Right lobe of liver (tissue), 4 donors: Measurements from ENCODE around the gene EPYC.

ENCODE experiments used
- CTCF ChIP-seq, 4 donors: fragments of 200-600 bp in 3 of 4; fragments of 450-650 bp in 1 of 4; IDR thresholded peaks; one replicate each; pipeline versions ENCODE4 v1.5.1 to v1.8.0; 2016 to 2022; ENCODE audit warnings: antibody characterized with exemption in 4 of 4, mild to moderate bottlenecking in 2 of 4
- POLR2A ChIP-seq: fragments of 450-650 bp; IDR thresholded peaks from one replicate; pipeline ENCODE4 v1.6.1; 2017; ENCODE audit warnings: antibody characterized with exemption, mild to moderate bottlenecking
- donor health status: DM: no; HTN: no; CAD: no.
- donor health status: DM: no; HTN: no; CAD: no.
- donor health status: DM: no; HTN: yes; CAD: no.

GRCh38 chr12:90954921-90955320 is 49.9 kb downstream of the EPYC start, which contains the start of gene CCER1:
- no peak for TF ChIP-seq CTCF (IDR thresholded peaks at IDR 0.05)
- no peak for TF ChIP-seq POLR2A
